GM12878 (cell line): ENCODE measurements around the gene MYO9B. TPM values are rescaled to one million over a fixed set of nuclear protein-coding genes. Genes with fewer than 3 reads are reported as not detected.
A peak's percentile ranks its signal among the peaks of the same experiment; 100 is the strongest.

Experiments used
- ATF2 ChIP-seq: IDR thresholded peaks from 2 replicates; pipeline ENCODE4 v1.6.1; 2012; ENCODE audit warnings: low read length, inconsistent platforms
- CBFB ChIP-seq: IDR thresholded peaks from 2 replicates; pipeline ENCODE4 v1.6.1; 2016; ENCODE audit warnings: antibody characterized with exemption, low read depth
- CBX3 ChIP-seq: fragments of 200-600 bp; sonication (generic); IDR thresholded peaks from 2 replicates; pipeline ENCODE4 v1.6.1; 2016; ENCODE audit warnings: low read depth, borderline replicate concordance
- HDAC2 ChIP-seq: fragments of 200-600 bp; sonication (generic); IDR thresholded peaks from 2 replicates; pipeline ENCODE4 v1.6.1; 2017
- KDM1A ChIP-seq: fragments of 200-600 bp; sonication (generic); IDR thresholded peaks from 2 replicates; pipeline ENCODE4 v1.6.1; 2016; ENCODE audit warnings: borderline replicate concordance
- MTA2 ChIP-seq: fragments of 450-650 bp; IDR thresholded peaks from 2 replicates; pipeline ENCODE4 v1.6.1; 2016; ENCODE audit warnings: low read depth, mild to moderate bottlenecking, moderate library complexity
- NBN ChIP-seq: fragments of 450-650 bp; IDR thresholded peaks from 2 replicates; pipeline ENCODE4 v1.6.1; 2016
- NR2F1 ChIP-seq: fragments of 450-650 bp; conservative IDR thresholded peaks from 2 replicates; pipeline ENCODE4 v1.6.1; 2017; ENCODE audit warnings: mild to moderate bottlenecking
- RAD51 ChIP-seq: fragments of 450-650 bp; IDR thresholded peaks from 2 replicates; pipeline ENCODE4 v1.6.1; 2016; ENCODE audit warnings: moderate library complexity, mild to moderate bottlenecking, inconsistent platforms
- SP1 ChIP-seq: IDR thresholded peaks from one replicate; pipeline ENCODE4 v1.6.1; 2011; ENCODE audit warnings: low read depth, low read length
- TCF12 ChIP-seq: IDR thresholded peaks from 2 replicates; pipeline ENCODE4 v1.6.1; 2011; ENCODE audit warnings: low read depth, mild to moderate bottlenecking, low read length
- TCF7 ChIP-seq: IDR thresholded peaks from 2 replicates; pipeline ENCODE4 v1.6.1; 2014; ENCODE audit warnings: antibody characterized with exemption, borderline replicate concordance
- ZNF24 ChIP-seq: fragments of 450-650 bp; IDR thresholded peaks from 2 replicates; pipeline ENCODE4 v1.6.1; 2017; ENCODE audit warnings: antibody characterized with exemption, mild to moderate bottlenecking
- ZNF384 ChIP-seq: IDR thresholded peaks from 2 replicates; pipeline ENCODE4 v1.6.1; 2012; ENCODE audit warnings: low read depth, mild to moderate bottlenecking, low read length, improper control_type of control experiment, borderline replicate concordance
- ZZZ3 ChIP-seq: IDR thresholded peaks from 2 replicates; pipeline ENCODE4 v1.6.1; 2011; ENCODE audit warnings: low read depth; ENCODE audit not compliant: control insufficient read depth, insufficient read length
- polyA plus RNA-seq, 11 experiments: library from polyadenylated mRNA; depleted of rRNA in 4 of 11; unstranded in 6 of 11; stranded (reverse) in 5 of 11; fragments of >200 nt; fragmentation: Nextera tagmentation in 4 of 11; fragmentation: Illumina TruSeq in 1 of 11; extraction: Ambion mirVana in 4 of 11; extraction: Trizol in 1 of 11; gene quantifications; 1 replicate in 1 of 11; 2 replicates in 10 of 11; pipeline versions ENCODE4 v1.2.1 to v1.2.3, GENCODE V29; 2011 to 2016; ENCODE audit warnings: inconsistent platforms in 2 of 11, missing spikeins in 2 of 11, low read depth in 1 of 11
- total RNA-seq, 4 experiments: library from RNA; depleted of rRNA in 3 of 4; stranded (reverse); fragments of >200 nt in 3 of 4; fragmentation: Illumina TruSeq in 1 of 4; extraction: Trizol in 1 of 4; gene quantifications; 2 replicates each; pipeline versions ENCODE4 v1.2.1 to v1.2.3, GENCODE V29; 2013 to 2021
- TF ChIP-seq, protein P1 (sequence below): fragments of 150-350 bp; IDR thresholded peaks from 2 replicates; pipeline ENCODE4 v1.6.1; 2016; ENCODE audit warnings: low read depth, low read length
- TF ChIP-seq, protein P2 (sequence below): fragments of 150-350 bp; IDR thresholded peaks from 2 replicates; pipeline ENCODE4 v1.6.1; 2014; ENCODE audit warnings: mild to moderate bottlenecking, low read depth, low read length

MYO9B gene
- total and polyA plus RNA-seq, 10 of the 15 experiments (the other 5 are each of a cell fraction or from before 2014, with no cell fraction given), result 5.4 to 165 (median 45.8) TPM

DNA sequence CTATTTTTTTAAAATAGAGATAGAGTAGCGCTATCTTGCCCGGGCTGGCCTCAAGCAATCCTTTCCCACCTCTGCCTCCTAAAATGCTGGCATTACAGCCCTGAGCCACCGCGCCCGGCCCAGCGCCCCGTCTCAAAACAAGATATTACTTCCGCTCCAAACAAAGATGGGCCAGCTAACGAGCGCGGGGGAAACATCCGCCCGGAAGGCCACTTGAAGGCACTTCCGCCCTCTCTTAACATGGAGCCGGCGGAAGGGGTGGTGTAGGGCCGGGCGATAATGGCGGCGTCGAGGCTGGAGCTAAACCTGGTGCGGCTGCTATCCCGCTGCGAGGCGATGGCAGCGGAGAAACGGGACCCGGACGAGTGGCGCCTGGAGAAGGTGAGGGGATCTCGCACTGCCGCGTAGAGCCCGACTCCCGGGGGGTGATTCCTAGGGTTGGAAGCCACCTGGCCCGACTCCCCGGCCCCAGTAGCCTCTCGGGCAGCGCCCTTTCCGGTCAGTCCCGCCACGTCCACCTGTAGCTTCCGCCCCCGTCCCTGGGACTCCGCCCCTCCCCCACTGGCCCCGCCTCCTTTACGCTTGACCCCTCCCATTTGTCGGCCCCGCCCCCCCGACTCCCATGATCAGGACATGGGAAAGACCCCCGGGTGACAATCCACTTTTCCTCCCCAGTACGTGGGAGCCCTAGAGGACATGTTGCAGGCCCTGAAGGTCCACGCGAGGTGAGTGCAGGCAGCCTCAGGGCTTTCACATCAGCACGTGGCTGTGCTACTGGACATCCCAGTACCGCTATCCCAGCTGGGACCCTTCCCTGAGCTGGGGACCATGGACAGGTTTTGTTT is 139.8 kb downstream of the MYO9B start, which contains the start of gene USE1 (continued):
- TF ChIP-seq, protein P1, sequence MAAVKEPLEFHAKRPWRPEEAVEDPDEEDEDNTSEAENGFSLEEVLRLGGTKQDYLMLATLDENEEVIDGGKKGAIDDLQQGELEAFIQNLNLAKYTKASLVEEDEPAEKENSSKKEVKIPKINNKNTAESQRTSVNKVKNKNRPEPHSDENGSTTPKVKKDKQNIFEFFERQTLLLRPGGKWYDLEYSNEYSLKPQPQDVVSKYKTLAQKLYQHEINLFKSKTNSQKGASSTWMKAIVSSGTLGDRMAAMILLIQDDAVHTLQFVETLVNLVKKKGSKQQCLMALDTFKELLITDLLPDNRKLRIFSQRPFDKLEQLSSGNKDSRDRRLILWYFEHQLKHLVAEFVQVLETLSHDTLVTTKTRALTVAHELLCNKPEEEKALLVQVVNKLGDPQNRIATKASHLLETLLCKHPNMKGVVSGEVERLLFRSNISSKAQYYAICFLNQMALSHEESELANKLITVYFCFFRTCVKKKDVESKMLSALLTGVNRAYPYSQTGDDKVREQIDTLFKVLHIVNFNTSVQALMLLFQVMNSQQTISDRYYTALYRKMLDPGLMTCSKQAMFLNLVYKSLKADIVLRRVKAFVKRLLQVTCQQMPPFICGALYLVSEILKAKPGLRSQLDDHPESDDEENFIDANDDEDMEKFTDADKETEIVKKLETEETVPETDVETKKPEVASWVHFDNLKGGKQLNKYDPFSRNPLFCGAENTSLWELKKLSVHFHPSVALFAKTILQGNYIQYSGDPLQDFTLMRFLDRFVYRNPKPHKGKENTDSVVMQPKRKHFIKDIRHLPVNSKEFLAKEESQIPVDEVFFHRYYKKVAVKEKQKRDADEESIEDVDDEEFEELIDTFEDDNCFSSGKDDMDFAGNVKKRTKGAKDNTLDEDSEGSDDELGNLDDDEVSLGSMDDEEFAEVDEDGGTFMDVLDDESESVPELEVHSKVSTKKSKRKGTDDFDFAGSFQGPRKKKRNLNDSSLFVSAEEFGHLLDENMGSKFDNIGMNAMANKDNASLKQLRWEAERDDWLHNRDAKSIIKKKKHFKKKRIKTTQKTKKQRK, result no peak; the same call in 1 of the 2 replicates
- TF ChIP-seq ZNF24 (no peak), ZNF384 (no peak), TCF12 (peak; percentile 39), NBN (peak; percentile 93), TCF7 (no peak), CBX3 (no peak), ATF2 (no peak; the same call in 1 of the 2 replicates), KDM1A (no peak), MTA2 (no peak), HDAC2 (no peak), CBFB (peak; percentile 64; the same call in 1 of the 2 replicates), SP1 (peak; percentile 48), RAD51 (no peak), NR2F1 (no peak; the same call in 1 of the 2 replicates), ZZZ3 (no peak)
- TF ChIP-seq, protein P2, sequence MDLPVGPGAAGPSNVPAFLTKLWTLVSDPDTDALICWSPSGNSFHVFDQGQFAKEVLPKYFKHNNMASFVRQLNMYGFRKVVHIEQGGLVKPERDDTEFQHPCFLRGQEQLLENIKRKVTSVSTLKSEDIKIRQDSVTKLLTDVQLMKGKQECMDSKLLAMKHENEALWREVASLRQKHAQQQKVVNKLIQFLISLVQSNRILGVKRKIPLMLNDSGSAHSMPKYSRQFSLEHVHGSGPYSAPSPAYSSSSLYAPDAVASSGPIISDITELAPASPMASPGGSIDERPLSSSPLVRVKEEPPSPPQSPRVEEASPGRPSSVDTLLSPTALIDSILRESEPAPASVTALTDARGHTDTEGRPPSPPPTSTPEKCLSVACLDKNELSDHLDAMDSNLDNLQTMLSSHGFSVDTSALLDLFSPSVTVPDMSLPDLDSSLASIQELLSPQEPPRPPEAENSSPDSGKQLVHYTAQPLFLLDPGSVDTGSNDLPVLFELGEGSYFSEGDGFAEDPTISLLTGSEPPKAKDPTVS, result no peak
- TF ChIP-seq, all 136 proteins: peak for 58
